Measurements from ENCODE around the gene ASPHD2. TPM values are rescaled to one million over a fixed set of nuclear protein-coding genes. Genes with fewer than 3 reads are reported as not detected.

The ASPHD2 gene
- total and polyA plus RNA-seq, 10 of the 15 experiments (the other 5 are each of a cell fraction or from before 2014, with no cell fraction given): 1.6 to 10.6 (median 5.2) TPM

DNA sequence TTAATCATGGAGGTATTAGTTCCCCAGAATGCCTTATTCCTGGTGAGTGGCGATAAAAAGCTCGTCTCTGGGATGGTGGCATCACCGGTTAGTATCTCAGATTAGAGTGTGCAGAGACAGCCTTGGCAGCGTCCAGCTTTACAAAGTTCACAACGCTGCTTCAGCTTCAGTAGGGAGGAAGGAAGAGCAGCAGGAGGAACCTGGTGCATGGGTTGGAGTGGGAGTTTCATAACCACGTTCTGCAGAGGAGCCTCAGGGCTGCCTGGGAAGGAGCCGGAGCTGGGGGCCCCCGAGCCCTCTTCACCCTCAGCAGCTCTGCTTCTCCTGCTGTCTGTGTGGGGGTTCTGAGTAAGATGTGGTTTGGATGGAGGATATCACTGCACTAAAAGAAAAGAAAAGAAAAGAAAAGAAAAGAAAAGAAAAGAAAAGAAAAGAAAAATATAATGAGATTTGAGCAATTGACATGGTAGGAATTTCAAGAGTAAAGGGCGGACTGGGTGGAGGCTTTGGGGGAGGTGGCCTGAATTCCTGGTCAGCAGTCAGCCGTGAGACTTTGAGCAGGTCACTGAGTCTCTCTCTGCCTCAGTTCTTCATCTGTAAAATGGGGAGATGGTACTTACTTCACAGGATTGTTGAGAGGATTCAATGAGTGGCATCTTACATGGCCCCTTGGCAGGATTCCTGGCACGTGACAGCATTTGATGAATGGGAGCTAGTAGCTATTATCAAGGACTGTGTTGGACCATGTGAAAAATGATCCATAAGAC lies 6.5 kb downstream of the ASPHD2 start:
- CTCF ChIA-PET: interaction anchor here (0.6 to 1.6 kb wide), 4 partner anchors 9 to 239 kb away, joined by 3 to 6 read pairs (median 4); no protein-coding TSS in a partner anchor
- H3K9me3 ChIP-seq (replicated peaks; ENCODE audit: control insufficient read depth, insufficient read depth, low read length): no peaks in the 10 kb centered on the region
- H3K27me3 ChIP-seq (replicated peaks in 1 of 2; ENCODE audit: control insufficient read depth in 2 of 2, insufficient read depth in 2 of 2, low read length in 1 of 2): no peaks in the 10 kb centered on the region
- peaks cover 5 to 8% of the 10 kb centered on the region in 2 experiments; a peak in 3 of 4 replicates for H3K36me3 ChIP-seq (ENCODE audit: control insufficient read depth in 2 of 2, insufficient read depth in 2 of 2, low read length in 1 of 2)
- RAD21 ChIA-PET (ENCODE audit: unreplicated experiment): no interaction called here
- H3K9ac ChIP-seq (ENCODE audit: control insufficient read depth, insufficient read depth, low read length): no peak overlapping the region
- H3K79me2 ChIP-seq (ENCODE audit: control insufficient read depth, insufficient read depth, low read length): peaks cover 21% of the 10 kb centered on the region
- no peak overlapping the region for H2AFZ ChIP-seq (ENCODE audit: control insufficient read depth, low read depth, low read length)
- H3K4me1 ChIP-seq (ENCODE audit: control insufficient read depth, insufficient read depth, low read length): peaks cover 19% of the 10 kb centered on the region
- in situ Hi-C loops (cut with MboI) (no loop called here), intact Hi-C loops (cut with micrococcal nuclease; ENCODE audit: unreplicated experiment) (no loop called here)
- peaks cover 4% of the 10 kb centered on the region; the same call in 1 of the 2 replicates for H4K20me1 ChIP-seq (ENCODE audit: control insufficient read depth, insufficient read depth)
- H3K27ac ChIP-seq (ENCODE audit: control insufficient read depth, insufficient read depth): no peak overlapping the region
- DNase-seq (ENCODE audit: low read depth, low spot score) (no peak), FAIRE-seq (no peak), ATAC-seq (no peak)
- POLR2A ChIA-PET: no interaction called here
- peak overlapping the region; percentile 30; the same call in 1 of the 2 replicates for H3K4me2 ChIP-seq (ENCODE audit: control insufficient read depth, insufficient read depth)
- no TSS peak for BruUV-seq (replicated peaks)
- 87% methylated on average over 11 of the region's 11 CpGs for WGBS (ENCODE audit: insufficient coverage, insufficient replicate concordance, low lambda C conversion rate, missing lambda C conversion rate)
- SMC1A ChIA-PET (ENCODE audit: uncharacterized antibody, unreplicated experiment): interaction anchor here (0.9 to 2.1 kb wide), 5 partner anchors 16 to 44 kb away, joined by 3 to 6 read pairs (median 4); no protein-coding TSS in a partner anchor
- H3K4me3 ChIP-seq: no peak overlapping the region
- TF ChIP-seq, protein P1, sequence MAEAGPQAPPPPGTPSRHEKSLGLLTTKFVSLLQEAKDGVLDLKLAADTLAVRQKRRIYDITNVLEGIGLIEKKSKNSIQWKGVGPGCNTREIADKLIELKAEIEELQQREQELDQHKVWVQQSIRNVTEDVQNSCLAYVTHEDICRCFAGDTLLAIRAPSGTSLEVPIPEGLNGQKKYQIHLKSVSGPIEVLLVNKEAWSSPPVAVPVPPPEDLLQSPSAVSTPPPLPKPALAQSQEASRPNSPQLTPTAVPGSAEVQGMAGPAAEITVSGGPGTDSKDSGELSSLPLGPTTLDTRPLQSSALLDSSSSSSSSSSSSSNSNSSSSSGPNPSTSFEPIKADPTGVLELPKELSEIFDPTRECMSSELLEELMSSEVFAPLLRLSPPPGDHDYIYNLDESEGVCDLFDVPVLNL (IDR thresholded peaks at IDR 0.05; ENCODE audit: low read depth, low read length): no peak
- TF ChIP-seq YBX1 (IDR thresholded peaks at IDR 0.05): no peak
- no peak for TF ChIP-seq NRF1 (conservative IDR thresholded peaks at IDR 0.05; ENCODE audit: low read depth, low read length)
- TF ChIP-seq, protein P2, sequence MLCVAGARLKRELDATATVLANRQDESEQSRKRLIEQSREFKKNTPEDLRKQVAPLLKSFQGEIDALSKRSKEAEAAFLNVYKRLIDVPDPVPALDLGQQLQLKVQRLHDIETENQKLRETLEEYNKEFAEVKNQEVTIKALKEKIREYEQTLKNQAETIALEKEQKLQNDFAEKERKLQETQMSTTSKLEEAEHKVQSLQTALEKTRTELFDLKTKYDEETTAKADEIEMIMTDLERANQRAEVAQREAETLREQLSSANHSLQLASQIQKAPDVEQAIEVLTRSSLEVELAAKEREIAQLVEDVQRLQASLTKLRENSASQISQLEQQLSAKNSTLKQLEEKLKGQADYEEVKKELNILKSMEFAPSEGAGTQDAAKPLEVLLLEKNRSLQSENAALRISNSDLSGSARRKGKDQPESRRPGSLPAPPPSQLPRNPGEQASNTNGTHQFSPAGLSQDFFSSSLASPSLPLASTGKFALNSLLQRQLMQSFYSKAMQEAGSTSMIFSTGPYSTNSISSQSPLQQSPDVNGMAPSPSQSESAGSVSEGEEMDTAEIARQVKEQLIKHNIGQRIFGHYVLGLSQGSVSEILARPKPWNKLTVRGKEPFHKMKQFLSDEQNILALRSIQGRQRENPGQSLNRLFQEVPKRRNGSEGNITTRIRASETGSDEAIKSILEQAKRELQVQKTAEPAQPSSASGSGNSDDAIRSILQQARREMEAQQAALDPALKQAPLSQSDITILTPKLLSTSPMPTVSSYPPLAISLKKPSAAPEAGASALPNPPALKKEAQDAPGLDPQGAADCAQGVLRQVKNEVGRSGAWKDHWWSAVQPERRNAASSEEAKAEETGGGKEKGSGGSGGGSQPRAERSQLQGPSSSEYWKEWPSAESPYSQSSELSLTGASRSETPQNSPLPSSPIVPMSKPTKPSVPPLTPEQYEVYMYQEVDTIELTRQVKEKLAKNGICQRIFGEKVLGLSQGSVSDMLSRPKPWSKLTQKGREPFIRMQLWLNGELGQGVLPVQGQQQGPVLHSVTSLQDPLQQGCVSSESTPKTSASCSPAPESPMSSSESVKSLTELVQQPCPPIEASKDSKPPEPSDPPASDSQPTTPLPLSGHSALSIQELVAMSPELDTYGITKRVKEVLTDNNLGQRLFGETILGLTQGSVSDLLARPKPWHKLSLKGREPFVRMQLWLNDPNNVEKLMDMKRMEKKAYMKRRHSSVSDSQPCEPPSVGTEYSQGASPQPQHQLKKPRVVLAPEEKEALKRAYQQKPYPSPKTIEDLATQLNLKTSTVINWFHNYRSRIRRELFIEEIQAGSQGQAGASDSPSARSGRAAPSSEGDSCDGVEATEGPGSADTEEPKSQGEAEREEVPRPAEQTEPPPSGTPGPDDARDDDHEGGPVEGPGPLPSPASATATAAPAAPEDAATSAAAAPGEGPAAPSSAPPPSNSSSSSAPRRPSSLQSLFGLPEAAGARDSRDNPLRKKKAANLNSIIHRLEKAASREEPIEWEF (IDR thresholded peaks at IDR 0.05; ENCODE audit: insufficient replicate concordance, low read depth, low read length): no peak
- TF ChIP-seq ASH2L (IDR thresholded peaks at IDR 0.05; ENCODE audit: borderline replicate concordance, low read depth): no peak
- TF ChIP-seq FOXM1 (IDR thresholded peaks at IDR 0.05; ENCODE audit: low read depth, low read length): no peak
- TF ChIP-seq ESRRA (IDR thresholded peaks at IDR 0.05; ENCODE audit: low read length): no peak
- TF ChIP-seq NR2C1 (IDR thresholded peaks at IDR 0.05): no peak
- no peak for TF ChIP-seq MYB (IDR thresholded peaks at IDR 0.05; ENCODE audit: borderline replicate concordance, low read depth, low read length)
- no peak for TF ChIP-seq ZNF592 (IDR thresholded peaks at IDR 0.05)
- no peak for TF ChIP-seq IRF5 (IDR thresholded peaks at IDR 0.05; ENCODE audit: borderline replicate concordance)
